Measurements from ENCODE around the gene IHH.

- TF ChIP-seq CTCF (IDR thresholded peaks at IDR 0.05) (no peak), POLR2A (IDR thresholded peaks at IDR 0.05) (no peak)
Measured at GRCh38 chr2:219022616-219023015, 38.1 kb downstream of the IHH start.

Data from uterus (tissue), 2 donors.